ENCODE results near the gene MCF2L. TPM values are rescaled to one million over a fixed set of nuclear protein-coding genes. Genes with fewer than 3 reads are reported as not detected.
"Not testable (repeated sequence)": the region's sequence is repeated elsewhere in the genome, so short reads cannot be mapped to it uniquely, and the experiment has no call there.

MCF2L gene
- total RNA-seq, 4 donors from 2014 or later = 25.0 to 103 (median 61.0) TPM

DNA sequence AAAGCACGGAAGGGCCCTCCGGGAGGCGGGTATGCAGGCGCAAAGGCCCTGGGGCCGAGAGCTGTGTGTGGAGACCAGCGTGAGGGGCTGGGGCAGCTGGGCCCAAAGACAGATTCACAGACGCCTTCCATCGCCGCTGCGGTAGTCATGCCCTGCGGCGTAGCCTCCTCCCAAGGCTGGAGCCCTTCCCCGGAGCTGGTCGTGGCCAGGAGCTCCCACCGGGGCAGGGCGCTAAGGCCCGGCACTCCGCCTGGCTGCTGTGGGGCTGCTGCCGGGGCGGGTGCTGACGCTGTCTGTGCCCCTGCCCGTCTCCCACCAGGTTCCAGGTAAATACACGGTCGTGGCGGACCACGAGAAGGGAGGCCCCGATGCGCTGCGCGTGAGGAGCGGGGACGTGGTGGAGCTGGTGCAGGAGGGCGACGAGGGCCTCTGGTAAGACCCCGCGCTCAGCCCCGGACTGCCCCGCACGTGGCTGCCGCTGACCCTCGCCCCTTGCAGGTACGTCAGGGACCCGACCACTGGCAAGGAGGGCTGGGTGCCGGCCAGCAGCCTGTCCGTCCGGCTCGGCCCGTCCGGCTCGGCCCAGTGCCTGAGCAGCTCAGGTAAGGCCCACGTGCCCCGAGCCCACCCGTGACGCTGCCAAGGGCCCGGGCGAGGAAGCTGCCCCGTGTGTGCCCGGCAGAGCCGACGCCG lies 127.2 kb downstream of the MCF2L start:
- TF ChIP-seq, protein P1, sequence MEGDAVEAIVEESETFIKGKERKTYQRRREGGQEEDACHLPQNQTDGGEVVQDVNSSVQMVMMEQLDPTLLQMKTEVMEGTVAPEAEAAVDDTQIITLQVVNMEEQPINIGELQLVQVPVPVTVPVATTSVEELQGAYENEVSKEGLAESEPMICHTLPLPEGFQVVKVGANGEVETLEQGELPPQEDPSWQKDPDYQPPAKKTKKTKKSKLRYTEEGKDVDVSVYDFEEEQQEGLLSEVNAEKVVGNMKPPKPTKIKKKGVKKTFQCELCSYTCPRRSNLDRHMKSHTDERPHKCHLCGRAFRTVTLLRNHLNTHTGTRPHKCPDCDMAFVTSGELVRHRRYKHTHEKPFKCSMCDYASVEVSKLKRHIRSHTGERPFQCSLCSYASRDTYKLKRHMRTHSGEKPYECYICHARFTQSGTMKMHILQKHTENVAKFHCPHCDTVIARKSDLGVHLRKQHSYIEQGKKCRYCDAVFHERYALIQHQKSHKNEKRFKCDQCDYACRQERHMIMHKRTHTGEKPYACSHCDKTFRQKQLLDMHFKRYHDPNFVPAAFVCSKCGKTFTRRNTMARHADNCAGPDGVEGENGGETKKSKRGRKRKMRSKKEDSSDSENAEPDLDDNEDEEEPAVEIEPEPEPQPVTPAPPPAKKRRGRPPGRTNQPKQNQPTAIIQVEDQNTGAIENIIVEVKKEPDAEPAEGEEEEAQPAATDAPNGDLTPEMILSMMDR (IDR thresholded peaks at IDR 0.05) = no peak
- TF ChIP-seq POLR2A (IDR thresholded peaks at IDR 0.05) = no peak
- Histone ChIP-seq H3K9me3 (no peaks in the 10 kb centered on the region), H3K4me3 (no peak overlapping the region), H3K27me3 (no peaks in the 10 kb centered on the region), H3K36me3 (no peaks in the 10 kb centered on the region), H3K4me1 (no peaks in the 10 kb centered on the region), H3K27ac (no peak overlapping the region)
- no peak for DNase-seq
- intact Hi-C loops (cut with DNase I; ENCODE audit: low total_unique reads) = no loop called here

DNA sequence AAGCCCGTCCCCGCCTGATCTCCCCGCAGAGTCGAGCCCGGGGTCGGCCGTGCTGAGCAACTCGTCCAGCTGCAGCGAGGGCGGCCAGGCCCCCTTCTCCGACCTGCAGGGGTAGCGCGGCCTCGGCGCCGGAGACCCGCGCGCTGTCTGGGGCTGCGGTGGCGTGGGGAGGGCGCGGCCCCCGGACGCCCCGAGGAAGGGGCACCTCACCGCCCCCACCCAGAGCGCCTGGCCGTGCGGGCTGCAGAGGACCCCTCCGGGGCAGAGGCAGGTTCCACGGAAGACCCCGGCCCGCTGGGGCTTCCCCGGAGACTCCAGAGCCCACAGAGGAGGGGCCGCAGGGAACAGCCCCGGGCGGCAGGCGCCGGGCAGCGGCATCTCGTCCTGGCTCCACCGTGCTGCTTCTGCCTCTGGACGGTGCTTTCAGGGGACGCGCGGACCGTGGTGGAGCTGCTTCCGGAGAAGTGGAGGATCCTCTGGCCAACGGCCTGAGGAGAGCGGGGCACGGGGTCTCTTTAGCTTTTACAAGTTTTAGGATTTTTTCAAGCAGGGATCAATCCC lies 127.8 kb downstream of the MCF2L start:
- TF ChIP-seq, protein P1 (IDR thresholded peaks at IDR 0.05) = no peak
- no peak for TF ChIP-seq POLR2A (IDR thresholded peaks at IDR 0.05)
- Histone ChIP-seq H3K27ac (no peak overlapping the region), H3K36me3 (no peaks in the 10 kb centered on the region), H3K4me1 (no peaks in the 10 kb centered on the region), H3K27me3 (no peaks in the 10 kb centered on the region), H3K9me3 (no peaks in the 10 kb centered on the region), H3K4me3 (no peak overlapping the region)
- intact Hi-C loops (cut with DNase I; ENCODE audit: low total_unique reads) = no loop called here
- no peak for DNase-seq

DNA sequence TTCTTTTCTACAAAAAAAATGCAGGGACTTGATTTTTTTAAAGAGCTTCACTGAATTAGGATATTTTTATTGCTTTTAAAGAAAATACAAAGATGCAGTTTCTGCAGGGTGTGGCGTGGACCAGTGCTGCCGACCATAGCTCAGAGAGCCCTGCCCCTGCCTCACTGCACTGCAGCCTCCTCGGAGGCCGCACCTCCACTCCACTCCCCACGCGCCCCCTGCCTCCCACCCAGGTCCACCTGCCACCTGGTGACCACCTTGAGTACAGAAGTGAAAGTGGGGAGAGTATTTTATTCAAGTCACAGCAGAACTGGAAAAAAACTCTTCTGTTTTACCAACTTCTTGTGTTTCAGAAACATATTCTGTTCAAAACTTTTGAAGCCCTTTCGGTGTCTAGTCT lies 128.6 kb downstream of the MCF2L start:
- Histone ChIP-seq H3K9me3 (no peaks in the 10 kb centered on the region), H3K4me3 (no peak overlapping the region), H3K36me3 (no peaks in the 10 kb centered on the region), H3K4me1 (no peaks in the 10 kb centered on the region), H3K27me3 (no peaks in the 10 kb centered on the region), H3K27ac (no peak overlapping the region)
- no peak for TF ChIP-seq POLR2A (IDR thresholded peaks at IDR 0.05)
- TF ChIP-seq, protein P1 (IDR thresholded peaks at IDR 0.05) = no peak
- DNase-seq = no peak
- intact Hi-C loops (cut with DNase I; ENCODE audit: low total_unique reads) = no loop called here

DNA sequence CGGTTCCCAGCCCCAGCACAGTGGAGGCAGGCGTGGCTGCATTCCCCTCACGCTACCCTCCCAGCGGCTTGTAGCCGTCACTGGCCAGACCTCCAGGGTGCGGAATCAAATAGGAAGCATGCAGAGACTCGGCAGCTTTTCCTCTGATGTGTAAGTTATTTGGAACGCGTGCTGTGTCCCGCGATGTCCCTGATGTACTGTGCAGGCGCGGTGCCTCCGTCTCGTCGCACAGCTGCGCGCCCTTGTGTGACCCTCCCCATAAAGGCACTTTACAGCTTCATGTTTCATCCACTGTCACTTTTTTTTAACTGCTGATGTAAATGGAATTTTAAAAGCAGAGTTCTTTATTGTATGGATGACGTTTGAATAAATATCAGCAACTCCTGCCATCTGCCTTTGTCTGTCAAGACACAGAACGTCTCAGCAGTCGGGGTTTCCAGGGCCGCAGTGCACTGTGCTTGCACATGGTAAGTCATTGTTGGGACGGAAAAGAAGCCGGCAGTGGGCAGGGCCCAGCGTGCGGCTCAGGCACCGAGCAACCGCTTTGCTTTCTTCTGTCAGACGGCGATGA lies 129.2 kb downstream of the MCF2L start:
- Histone ChIP-seq H3K27ac (no peak overlapping the region), H3K36me3 (no peaks in the 10 kb centered on the region), H3K4me1 (no peaks in the 10 kb centered on the region), H3K9me3 (no peaks in the 10 kb centered on the region), H3K4me3 (no peak overlapping the region), H3K27me3 (no peaks in the 10 kb centered on the region)
- DNase-seq = no peak
- intact Hi-C loops (cut with DNase I; ENCODE audit: low total_unique reads) = no loop called here
- TF ChIP-seq, protein P1 (IDR thresholded peaks at IDR 0.05) = no peak
- TF ChIP-seq POLR2A (IDR thresholded peaks at IDR 0.05) = no peak

DNA sequence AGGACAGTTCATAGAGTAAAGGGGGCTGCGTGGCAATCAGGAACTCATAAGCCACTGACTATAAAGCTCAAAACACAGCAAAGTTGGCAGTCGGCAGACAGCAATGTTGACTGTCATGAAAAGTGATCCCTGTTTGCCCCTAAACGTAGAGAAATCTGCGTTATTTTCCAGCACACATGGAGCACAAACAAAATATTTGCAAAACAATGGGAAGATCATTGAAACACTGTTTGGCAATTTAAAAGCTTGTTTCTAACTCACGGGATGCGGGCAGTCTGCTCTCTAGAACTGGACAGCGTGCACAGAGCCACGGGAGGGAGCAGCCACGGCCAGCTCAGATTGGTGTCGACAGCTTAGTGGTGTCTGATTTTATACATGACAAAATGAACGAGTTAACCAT lies 130.1 kb downstream of the MCF2L start:
- H3K9me3 ChIP-seq = no peaks in the 10 kb centered on the region
- no peak for TF ChIP-seq POLR2A (IDR thresholded peaks at IDR 0.05)
- TF ChIP-seq, protein P1 (IDR thresholded peaks at IDR 0.05) = no peak
- DNase-seq = no peak
- no peak overlapping the region for H3K4me3 ChIP-seq
- H3K4me1 ChIP-seq = no peaks in the 10 kb centered on the region
- H3K36me3 ChIP-seq = no peaks in the 10 kb centered on the region
- H3K27me3 ChIP-seq = no peaks in the 10 kb centered on the region
- H3K27ac ChIP-seq = no peak overlapping the region
- intact Hi-C loops (cut with DNase I; ENCODE audit: low total_unique reads) = no loop called here

DNA sequence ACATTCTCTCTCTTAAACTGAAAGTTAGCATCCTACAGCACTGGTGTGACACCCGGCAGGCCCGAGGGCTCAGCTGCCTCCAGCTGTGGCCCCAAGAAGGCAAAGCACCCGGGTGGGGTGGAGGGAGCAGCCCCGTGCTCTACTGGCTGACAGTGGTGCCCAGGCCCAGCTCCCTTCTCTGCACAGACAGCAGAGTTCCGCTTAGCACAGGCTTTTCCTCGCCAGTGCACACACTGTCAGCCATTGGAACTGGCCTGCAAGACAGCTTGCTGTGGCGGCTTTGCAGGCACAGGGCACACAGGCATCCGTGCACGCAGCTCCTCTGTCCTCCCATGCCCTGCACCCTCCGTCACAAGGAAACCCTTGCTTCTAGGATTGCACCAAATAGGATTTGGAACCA lies 133.3 kb downstream of the MCF2L start:
- H3K4me1 ChIP-seq; H3K36me3 ChIP-seq; H3K4me3 ChIP-seq; intact Hi-C loops (cut with DNase I; ENCODE audit: low total_unique reads); DNase-seq; H3K9me3 ChIP-seq; H3K27me3 ChIP-seq; H3K27ac ChIP-seq: not testable (repeated sequence)
